Measurements from ENCODE around the gene SFRP2. TPM values are rescaled to one million over a fixed set of nuclear protein-coding genes. Genes with fewer than 3 reads are reported as not detected.

Gene SFRP2
- not detected in 2 replicates for total RNA-seq

GRCh38 chr4:153788413-153789276 lies at the start of gene SFRP2:
Gene SFRP2 (minus strand): TSS chr4:153789083. CDS start chr4:153788835, 248 bp downstream.
- no peak for DNase-seq (ENCODE audit: low read depth, low spot score)

DNA sequence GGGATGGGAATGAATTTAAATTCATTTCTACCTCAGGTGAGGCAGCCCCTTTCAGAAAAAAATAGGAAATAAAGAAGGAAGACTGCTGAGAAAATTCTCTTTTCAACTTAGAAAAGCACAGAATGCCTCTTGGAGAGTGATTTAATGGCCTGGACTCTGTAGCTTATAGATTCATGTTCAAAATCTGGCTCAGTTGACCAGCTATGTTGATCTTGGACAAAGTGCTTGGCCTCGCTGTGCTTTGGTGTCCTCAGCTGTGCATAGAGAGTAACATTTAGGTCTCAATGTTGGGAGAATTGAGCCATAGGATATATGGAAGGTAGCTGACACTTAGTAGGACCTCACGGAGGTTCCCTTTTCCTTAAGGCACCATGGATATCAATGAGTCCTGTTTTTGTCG lies 49.7 kb upstream of the SFRP2 start:
- DNase-seq (ENCODE audit: low read depth, low spot score): no peak

GRCh38 chr4:153834901-153835300 lies 46.0 kb upstream of the SFRP2 start:
- no peak for DNase-seq (ENCODE audit: low read depth, low spot score)

DNA sequence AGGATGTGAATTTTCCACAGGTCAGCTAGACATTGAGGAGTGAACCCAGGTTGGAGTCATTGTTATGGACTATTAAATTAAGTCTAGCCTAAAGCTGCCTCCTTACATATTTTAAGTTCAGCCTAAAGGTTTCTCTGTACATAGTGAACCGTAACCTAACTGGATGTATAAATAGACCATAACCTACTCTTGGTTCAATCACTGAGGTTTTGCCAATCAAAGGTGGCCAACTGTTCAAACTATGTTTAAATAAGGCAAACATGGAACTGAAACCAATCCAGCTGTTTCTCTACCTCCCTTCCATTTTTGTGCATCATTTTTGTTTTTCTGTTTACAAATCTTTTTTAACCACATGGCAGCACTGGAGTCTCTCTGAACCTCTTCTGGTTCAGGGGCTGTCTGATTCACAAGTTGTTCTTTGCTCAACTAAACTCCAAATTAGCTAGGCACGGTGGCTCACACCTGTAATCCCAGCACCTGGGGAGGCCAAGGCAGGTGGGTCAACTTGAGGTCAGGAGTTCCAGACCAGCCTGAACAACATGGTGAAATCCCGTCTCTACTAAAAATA lies 43.9 kb upstream of the SFRP2 start:
- no peak for DNase-seq (ENCODE audit: low read depth, low spot score)

DNA sequence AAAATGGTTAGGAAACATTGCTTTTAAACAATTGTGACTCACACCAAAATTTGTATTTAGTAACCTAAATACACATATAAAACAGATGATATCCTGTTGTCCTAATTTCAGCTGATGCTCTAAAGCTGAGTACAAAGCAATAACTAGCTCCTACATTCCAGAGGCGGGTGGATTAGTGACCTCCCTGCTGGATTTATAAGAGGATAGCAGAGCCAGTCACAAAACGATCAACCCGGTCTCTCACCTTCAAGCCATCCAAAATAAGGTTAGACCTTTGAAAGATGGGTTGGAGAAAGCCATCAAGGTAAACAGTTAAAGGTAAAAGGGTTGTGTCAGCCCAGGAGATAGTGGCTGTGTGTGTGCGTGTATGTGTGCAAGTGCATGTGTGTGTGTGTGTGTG lies 43.2 kb upstream of the SFRP2 start:
- no peak for DNase-seq (ENCODE audit: low read depth, low spot score)

GRCh38 chr4:153831245-153831644 lies 42.4 kb upstream of the SFRP2 start:
- no peak for DNase-seq (ENCODE audit: low read depth, low spot score)

DNA sequence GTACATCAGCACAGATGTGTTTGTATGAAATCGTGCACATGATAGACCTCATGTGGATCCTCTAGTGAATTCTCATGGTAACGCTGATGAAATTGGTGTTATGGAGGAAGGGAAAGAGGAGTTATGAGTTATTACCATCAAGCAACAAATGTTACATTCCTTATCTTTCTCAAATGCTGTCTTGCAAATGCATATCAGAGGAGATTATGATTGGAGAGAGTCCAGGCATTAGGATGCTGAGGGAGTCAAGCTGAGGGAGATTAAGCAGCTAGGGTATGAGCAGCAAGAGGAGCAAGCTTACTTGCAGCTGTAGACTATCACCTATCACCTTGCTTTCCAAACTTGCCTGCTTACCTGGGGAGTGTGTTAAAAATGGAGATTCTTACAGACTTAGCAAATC lies 36.8 kb upstream of the SFRP2 start:
- no peak for DNase-seq (ENCODE audit: low read depth, low spot score)

- no peak for DNase-seq (ENCODE audit: low read depth, low spot score)
These were observed 36.2 kb upstream of the SFRP2 start for GRCh38 chr4:153825126-153825525.

GRCh38 chr4:153824501-153824900 lies 35.6 kb upstream of the SFRP2 start:
- DNase-seq (ENCODE audit: low read depth, low spot score): no peak

- DNase-seq (ENCODE audit: low read depth, low spot score): no peak
These were observed 34.6 kb upstream of the SFRP2 start for GRCh38 chr4:153823483-153823882.

- DNase-seq (ENCODE audit: low read depth, low spot score): no peak
These were observed 33.4 kb upstream of the SFRP2 start for GRCh38 chr4:153822316-153822715.

GRCh38 chr4:153817466-153817865 lies 28.6 kb upstream of the SFRP2 start:
- DNase-seq (ENCODE audit: low read depth, low spot score): no peak

GRCh38 chr4:153816542-153816941 lies 27.7 kb upstream of the SFRP2 start:
- no peak for DNase-seq (ENCODE audit: low read depth, low spot score)

GRCh38 chr4:153814789-153815188 lies 25.9 kb upstream of the SFRP2 start:
- no peak for DNase-seq (ENCODE audit: low read depth, low spot score)

DNA sequence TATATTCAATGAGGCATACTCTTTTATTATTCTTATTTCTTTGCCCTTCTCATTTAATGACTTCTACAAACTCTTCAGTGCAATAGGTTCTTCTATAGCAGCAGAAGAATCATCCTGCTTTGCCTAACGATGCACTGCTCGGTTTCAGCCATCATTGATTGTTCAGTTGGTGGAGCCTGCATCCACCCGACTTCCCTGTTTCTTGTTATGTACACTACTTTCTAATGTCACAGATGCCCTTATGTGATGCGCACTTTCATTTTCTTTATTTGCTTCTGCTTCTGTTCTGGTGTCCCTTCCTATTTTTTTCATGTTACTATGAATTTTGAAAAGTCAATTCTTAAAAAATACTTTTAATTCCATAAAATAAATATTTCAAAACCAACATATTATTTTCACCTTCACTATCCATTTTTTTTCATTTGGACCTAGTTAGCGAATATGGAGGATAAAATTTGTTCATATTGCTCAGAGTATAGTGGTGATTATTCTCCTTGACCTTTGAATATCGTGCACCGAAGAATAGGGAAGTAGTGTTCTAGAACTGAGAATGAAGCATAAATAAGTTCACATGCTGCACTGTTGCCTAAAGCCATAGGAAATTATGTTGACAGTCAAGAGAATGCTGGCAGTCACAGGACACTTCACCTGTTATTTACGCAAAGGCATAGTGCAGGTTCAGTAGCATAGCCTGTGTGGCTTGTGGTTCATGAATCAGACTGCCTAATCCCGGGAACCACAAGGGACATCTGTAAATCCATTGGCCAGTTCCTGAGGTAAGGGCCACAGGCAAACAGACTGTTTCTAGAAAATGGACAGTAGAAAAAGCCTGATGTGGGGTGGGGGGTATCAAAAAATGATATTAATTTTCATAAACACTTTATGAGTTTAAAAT lies 21.3 kb upstream of the SFRP2 start:
- no peak for DNase-seq (ENCODE audit: low read depth, low spot score)

- no peak for DNase-seq (ENCODE audit: low read depth, low spot score)
These were observed 20.4 kb upstream of the SFRP2 start for GRCh38 chr4:153809307-153809706.

DNA sequence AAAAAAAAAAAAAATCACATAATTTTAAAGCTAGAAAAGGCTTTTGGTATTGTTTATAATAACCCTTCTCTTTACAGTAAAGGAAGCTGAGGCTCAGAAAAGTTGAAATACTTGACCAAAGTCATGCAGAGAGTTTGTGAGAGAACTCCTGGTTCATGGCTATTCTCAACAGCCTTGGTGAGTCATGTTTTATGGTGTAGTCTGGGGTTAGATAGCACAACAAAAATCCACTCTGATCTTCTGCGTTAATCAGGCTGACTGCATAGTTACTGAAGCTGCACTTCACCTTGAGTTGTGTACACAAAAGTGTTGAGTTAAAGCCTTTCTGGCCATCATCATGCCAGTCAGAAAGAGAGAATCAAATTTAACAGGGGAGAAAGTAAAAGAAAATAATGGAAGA lies 19.3 kb upstream of the SFRP2 start:
- no peak for DNase-seq (ENCODE audit: low read depth, low spot score)

DNA sequence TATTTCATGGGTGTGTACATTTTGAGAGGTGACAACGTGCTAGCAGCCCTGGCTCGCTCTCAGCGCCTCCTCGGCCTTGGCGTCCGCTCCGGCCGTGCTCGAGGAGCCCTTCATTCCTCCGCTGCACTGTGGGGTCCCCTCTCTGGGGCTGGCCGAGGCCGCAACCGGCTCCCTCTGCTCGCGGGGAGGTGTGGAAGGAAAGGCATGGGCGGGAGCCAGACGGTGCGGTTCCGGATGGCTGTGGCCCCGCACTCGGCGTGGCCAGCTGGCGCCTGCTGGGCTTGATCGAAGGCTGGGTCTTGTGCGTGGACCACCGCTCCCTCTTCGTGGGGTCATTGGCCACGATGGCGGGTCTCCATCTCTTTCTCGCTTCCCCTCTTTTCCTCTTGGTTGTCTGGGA lies 17.2 kb upstream of the SFRP2 start:
- no peak for DNase-seq (ENCODE audit: low read depth, low spot score)

GRCh38 chr4:153804722-153805121 lies 15.8 kb upstream of the SFRP2 start:
- DNase-seq (ENCODE audit: low read depth, low spot score): no peak

- no peak for DNase-seq (ENCODE audit: low read depth, low spot score)
These were observed 10.8 kb upstream of the SFRP2 start for GRCh38 chr4:153799694-153800074.

DNA sequence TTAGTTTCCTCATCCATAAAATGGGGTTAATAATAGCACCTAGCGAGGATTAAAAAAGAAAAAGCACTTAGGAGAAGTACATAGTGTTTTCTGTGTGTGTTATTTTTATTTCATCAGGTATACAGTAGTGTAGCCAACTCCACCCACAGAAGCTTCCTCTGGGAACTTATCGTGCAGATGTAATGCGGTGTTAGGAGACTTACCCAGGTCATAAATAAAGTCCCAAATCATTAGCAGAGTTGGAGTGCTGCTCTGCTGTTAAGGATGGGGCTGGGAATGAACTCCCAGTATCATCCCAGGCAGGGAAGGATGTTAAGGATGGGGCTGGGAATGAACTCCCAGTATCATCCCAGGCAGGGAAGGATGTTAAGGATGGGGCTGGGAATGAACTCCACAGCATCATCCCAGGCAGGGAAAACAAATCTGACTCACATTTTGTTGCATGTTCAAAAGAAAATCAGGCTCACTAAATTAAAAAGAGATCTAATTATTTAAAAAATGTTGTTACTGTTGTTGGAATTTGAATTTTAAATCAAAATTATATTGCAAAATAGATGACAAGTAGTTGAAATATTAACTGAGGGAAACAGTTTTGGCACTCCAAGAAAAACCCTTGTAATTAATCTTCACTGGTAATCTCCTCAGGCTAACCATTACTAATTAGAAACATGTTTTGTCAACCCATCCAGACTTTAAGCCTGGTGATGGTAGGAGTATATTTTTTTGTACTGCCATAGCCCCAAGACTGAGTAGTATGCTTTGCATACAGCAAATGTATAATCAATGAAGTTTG lies 10.2 kb upstream of the SFRP2 start:
- no peak for DNase-seq (ENCODE audit: low read depth, low spot score)
